Common myeloid progenitor, CD34-positive (primary cell): ENCODE results near the gene PATL1.
"Not testable (repeated sequence)": the region's sequence is repeated elsewhere in the genome, so short reads cannot be mapped to it uniquely, and the experiment has no call there.

Experiments used
- CTCF ChIA-PET: fragments of 350-600 bp; sonication (Branson Sonifier 250); formaldehyde crosslinking; loops from one replicate; lab custom pipeline; 2021; ENCODE audit warnings: antibody characterized with exemption; lab: Charles Lee
- POLR2A ChIA-PET: fragments of 350-600 bp; sonication (Branson Sonifier 250); formaldehyde crosslinking; loops from one replicate; lab custom pipeline; 2021; ENCODE audit warnings: antibody characterized with exemption; lab: Charles Lee
- DNase-seq, 3 donors: peaks; one replicate each; pipeline versions ENCODE4 v3.0.0 to v3.0.0-alpha.2; 2013
- H3K27ac ChIP-seq, 2 experiments: 1 replicate in 1 of 2; 2 replicates in 1 of 2; pipeline ENCODE4 v1.7.0; 2013; ENCODE audit warnings: inconsistent platforms in 2 of 2, low read length in 2 of 2, mild to moderate bottlenecking in 2 of 2, low read depth in 1 of 2, moderate library complexity in 1 of 2; ENCODE audit not compliant: severe bottlenecking in 2 of 2, insufficient read depth in 1 of 2, poor library complexity in 1 of 2
- H3K27me3 ChIP-seq, 5 experiments: replicated peaks in 2 of 5; 1 replicate in 3 of 5; 2 replicates in 2 of 5; pipeline versions ENCODE4 v1.6.1 to v1.7.0; 2013; ENCODE audit warnings: low read length in 4 of 5, mild to moderate bottlenecking in 2 of 5, moderate library complexity in 2 of 5, inconsistent platforms in 1 of 5; ENCODE audit not compliant: insufficient read depth in 5 of 5, control insufficient read depth in 4 of 5
- H3K36me3 ChIP-seq, 4 experiments: 1 replicate in 2 of 4; 2 replicates in 2 of 4; pipeline versions ENCODE4 v1.6.1 to v1.7.0; 2013; ENCODE audit warnings: low read length in 3 of 4, control low read depth in 1 of 4, mild to moderate bottlenecking in 1 of 4; ENCODE audit not compliant: control insufficient read depth in 4 of 4, insufficient read depth in 4 of 4
- H3K4me1 ChIP-seq, 4 experiments: 1 replicate in 3 of 4; 2 replicates in 1 of 4; pipeline versions ENCODE4 v1.6.1 to v1.7.1; 2013; ENCODE audit warnings: low read length in 3 of 4, mild to moderate bottlenecking in 3 of 4, control low read depth in 1 of 4, inconsistent platforms in 1 of 4, moderate library complexity in 1 of 4; ENCODE audit not compliant: control insufficient read depth in 4 of 4, insufficient read depth in 4 of 4; ENCODE audit errors: control extremely low read depth in 1 of 4
- H3K4me3 ChIP-seq, 7 experiments: 1 replicate in 4 of 7; 2 replicates in 3 of 7; pipeline versions ENCODE4 v1.5.1 to v1.7.0; 2013; ENCODE audit warnings: mild to moderate bottlenecking in 7 of 7, low read length in 6 of 7, moderate library complexity in 6 of 7, inconsistent platforms in 2 of 7, low read depth in 2 of 7, control low read depth in 1 of 7; ENCODE audit not compliant: insufficient read depth in 4 of 7, control insufficient read depth in 1 of 7; ENCODE audit errors: extremely low read depth in 1 of 7
- H3K9me3 ChIP-seq, 5 experiments: 1 replicate in 4 of 5; 2 replicates in 1 of 5; pipeline versions ENCODE4 v1.6.1 to v1.7.1; 2013; ENCODE audit warnings: low read length in 4 of 5, mild to moderate bottlenecking in 2 of 5, inconsistent platforms in 1 of 5, low read depth in 1 of 5, moderate library complexity in 1 of 5; ENCODE audit not compliant: control insufficient read depth in 4 of 5, insufficient read depth in 2 of 5; ENCODE audit errors: control extremely low read depth in 1 of 5
- WGBS: methylation state at CpG from one replicate; pipeline ENCODE4 v1.1.5; 2013; ENCODE audit not compliant: insufficient coverage; 5-methylcytosine and 5-hydroxymethylcytosine counted together

PATL1 gene

DNA sequence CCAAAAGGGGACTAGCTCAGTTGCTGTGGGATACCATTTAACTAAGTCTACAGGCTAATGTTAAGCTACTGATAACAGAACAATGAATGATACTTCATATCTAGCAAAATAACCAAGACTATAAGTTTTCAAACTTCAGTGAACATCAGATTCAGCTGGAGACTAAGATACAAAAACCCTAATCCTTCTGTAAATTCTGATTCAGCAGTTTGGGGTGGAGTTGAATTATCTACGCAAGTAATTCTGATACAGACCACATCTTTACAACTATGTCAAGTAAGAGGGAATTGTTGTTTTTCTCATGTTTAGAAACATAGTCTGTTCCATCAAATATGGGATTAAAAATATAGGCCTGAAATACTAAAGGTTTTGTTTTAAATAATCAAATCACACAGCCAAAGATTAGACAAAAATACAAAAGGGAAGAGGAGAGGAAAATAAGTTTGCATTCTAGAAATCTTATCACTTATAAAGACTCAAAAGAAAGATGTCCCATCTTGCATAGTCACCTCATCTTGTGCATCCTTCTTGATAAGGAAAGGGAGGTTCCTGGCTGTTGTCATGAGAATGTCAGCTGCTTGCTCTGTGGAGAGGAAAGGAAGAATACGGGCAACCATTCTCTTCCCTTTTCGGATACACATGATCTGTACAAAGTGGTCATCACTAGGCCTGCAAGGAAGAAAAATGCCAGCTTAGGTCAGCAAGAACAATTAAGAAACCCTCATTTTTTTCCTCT, 21.4 kb downstream of the PATL1 start:
- Histone ChIP-seq H3K9me3 (no peaks in the 10 kb centered on the region), H3K4me3 (no peak overlapping the region), H3K36me3 (peaks cover 28 to 84% (median 61%) of the 10 kb centered on the region in 4 experiments), H3K27ac (no peak overlapping the region), H3K27me3 (no peaks in the 10 kb centered on the region), H3K4me1 (no peaks in the 10 kb centered on the region)
- DNase-seq, result peak in 1 of 3 donors; percentile 19
- no CpG with 5 or more reads among the region's 3 CpGs for WGBS
- ChIA-PET POLR2A (interaction anchor here (0.6 kb wide), 1 partner anchor 42 kb away, joined by 3 read pairs; no protein-coding TSS in a partner anchor), CTCF (interaction anchor here (1.0 kb wide), 1 partner anchor 55 kb away, joined by 3 read pairs; no protein-coding TSS in a partner anchor)

DNA sequence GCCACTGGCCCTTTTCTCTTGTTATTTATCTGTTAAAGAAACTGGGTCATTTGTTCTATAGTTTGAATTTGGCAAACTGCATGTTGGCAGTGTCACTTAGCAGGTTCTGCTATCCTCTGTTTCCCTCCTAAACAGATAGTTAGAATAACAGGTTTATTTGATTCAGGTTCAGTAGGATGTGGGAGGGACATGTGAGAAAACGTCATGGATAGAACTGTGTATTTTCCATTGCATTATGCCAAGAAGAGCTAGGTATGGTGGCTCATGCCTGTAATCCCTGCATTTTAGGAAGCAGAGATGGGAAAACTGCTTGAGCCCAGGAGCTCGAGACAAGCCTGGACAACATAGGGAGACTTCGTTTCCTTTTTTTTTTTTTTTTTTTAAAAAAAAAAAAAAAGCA, 24.3 kb downstream of the PATL1 start:
- H3K36me3 ChIP-seq, result peaks cover 23 to 81% (median 60%) of the 10 kb centered on the region in 4 experiments
- no peaks in the 10 kb centered on the region for H3K27me3 ChIP-seq
- H3K4me1 ChIP-seq, result no peaks in the 10 kb centered on the region
- DNase-seq, result no peak
- H3K9me3 ChIP-seq, result no peaks in the 10 kb centered on the region
- H3K4me3 ChIP-seq, result no peak overlapping the region
- POLR2A ChIA-PET, result no interaction called here
- CTCF ChIA-PET, result no interaction called here
- 100% methylated on average over 1 of the region's 3 CpGs for WGBS
- H3K27ac ChIP-seq, result no peak overlapping the region

DNA sequence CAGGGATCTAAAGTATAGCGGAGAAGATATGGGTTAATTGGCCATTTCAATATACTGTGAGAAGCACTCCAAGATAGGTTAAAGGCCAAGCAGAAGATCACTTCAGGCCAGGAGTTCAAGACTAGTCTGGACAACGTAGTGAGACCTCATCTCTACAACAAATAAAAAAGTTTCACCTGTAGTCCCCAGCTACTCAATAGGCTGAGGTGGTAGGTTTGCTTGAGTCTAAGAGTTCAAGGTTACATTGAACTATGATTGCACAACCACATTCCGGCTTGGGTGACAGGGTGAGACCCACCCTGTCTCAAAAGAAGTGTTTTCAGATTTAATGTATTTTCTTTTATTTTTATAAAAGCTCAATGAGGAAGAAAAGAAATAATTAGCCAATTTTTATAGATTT, 25.4 kb downstream of the PATL1 start:
- CTCF ChIA-PET, result interaction anchor here (1.1 to 1.7 kb wide), 3 partner anchors 10 to 50 kb away, joined by 3 to 4 read pairs (median 3); no protein-coding TSS in a partner anchor
- no peak for DNase-seq
- H3K9me3 ChIP-seq, result no peaks in the 10 kb centered on the region
- H3K27me3 ChIP-seq, result no peaks in the 10 kb centered on the region
- 100% methylated on average over 1 of the region's 3 CpGs for WGBS
- peaks cover 26 to 82% (median 64%) of the 10 kb centered on the region in 4 experiments for H3K36me3 ChIP-seq
- no peak overlapping the region for H3K27ac ChIP-seq
- no peaks in the 10 kb centered on the region for H3K4me1 ChIP-seq
- no peak overlapping the region for H3K4me3 ChIP-seq
- POLR2A ChIA-PET, result no interaction called here

DNA sequence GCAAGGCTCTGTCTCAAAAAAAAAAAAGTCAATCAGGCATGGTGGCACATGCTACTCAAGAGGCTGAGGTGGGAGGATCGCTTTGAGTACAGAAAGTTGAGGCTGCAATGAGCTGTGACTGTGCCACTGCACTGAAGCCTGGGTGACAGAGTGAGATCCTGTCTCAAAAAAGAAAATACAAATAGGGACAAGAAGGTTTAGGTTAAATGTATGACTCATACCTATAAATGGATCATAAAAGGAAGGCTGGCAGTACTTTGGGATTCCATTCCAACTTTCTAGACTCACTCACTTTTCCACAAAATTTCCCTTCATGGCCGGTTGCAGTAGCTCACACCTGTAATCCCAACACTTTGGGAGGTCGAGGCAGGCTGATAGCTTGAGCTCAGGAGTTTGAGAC, 27.7 kb downstream of the PATL1 start:
- no peaks in the 10 kb centered on the region for H3K9me3 ChIP-seq
- H3K27me3 ChIP-seq, result no peaks in the 10 kb centered on the region
- no peak overlapping the region for H3K27ac ChIP-seq
- 100% methylated on average over 3 of the region's 3 CpGs for WGBS
- ChIA-PET CTCF (no interaction called here), POLR2A (interaction anchor here (0.6 kb wide), 1 partner anchor 205 kb away, joined by 4 read pairs; the partner anchor contains the start of gene OR5A1)
- H3K36me3 ChIP-seq, result peaks cover 27 to 80% (median 64%) of the 10 kb centered on the region in 4 experiments
- no peak overlapping the region for H3K4me3 ChIP-seq
- no peak for DNase-seq
- no peaks in the 10 kb centered on the region for H3K4me1 ChIP-seq

DNA sequence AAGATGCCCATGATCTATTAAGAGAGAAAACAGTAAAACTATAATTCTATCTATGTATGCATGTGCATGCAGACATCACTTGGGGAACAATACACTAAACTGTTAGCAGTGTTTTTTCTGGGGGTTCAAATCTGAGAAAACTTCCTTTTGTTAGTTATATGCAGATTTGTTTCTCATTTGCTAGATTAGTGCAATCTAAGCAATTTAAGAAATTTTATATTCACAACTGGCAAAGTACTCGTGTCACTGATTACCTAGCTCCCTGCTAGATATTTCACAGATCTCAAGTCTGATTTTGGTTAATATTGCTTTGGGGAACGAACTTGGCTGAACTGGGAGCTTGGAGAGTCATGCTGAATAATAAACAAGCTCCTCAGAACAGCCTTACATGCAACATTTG, 38.3 kb downstream of the PATL1 start:
- H3K27ac ChIP-seq, result no peak overlapping the region
- H3K4me3 ChIP-seq, result no peak overlapping the region
- CTCF ChIA-PET, result interaction anchor here (1.4 to 1.5 kb wide), 2 partner anchors 13 to 30 kb away, joined by 4 read pairs; no protein-coding TSS in a partner anchor
- H3K4me1 ChIP-seq, result no peaks in the 10 kb centered on the region
- no peak for DNase-seq
- no peaks in the 10 kb centered on the region for H3K9me3 ChIP-seq
- POLR2A ChIA-PET, result no interaction called here
- no peaks in the 10 kb centered on the region for H3K27me3 ChIP-seq
- no CpG with 5 or more reads among the region's 2 CpGs for WGBS
- peaks cover 0 to 5% (median 1%) of the 10 kb centered on the region in 4 experiments for H3K36me3 ChIP-seq

DNA sequence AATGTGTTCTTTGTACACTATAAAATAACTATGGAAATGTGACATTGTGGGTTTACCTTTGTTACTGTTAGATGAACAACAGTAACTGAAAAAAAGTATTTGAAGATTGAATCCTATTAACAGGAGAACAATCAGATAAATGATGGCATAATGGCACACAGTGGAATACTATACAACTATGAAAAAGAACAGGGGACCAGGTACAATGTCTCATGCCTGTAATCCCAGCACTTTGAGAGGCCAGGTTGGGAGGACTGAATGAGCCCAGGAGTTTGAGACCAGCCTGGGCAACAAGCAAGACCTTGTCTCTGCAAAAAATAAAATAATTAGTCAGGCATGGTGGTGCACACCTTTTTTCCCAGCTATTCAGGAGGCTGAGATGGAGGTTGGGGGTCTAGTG, 38.8 kb downstream of the PATL1 start:
- H3K4me1 ChIP-seq, result no peaks in the 10 kb centered on the region
- peaks cover 0 to under 1% (median 0%) of the 10 kb centered on the region in 4 experiments for H3K36me3 ChIP-seq
- H3K9me3 ChIP-seq, result no peaks in the 10 kb centered on the region
- DNase-seq, result no peak
- no peaks in the 10 kb centered on the region for H3K27me3 ChIP-seq
- ChIA-PET POLR2A (no interaction called here), CTCF (interaction anchor here (1.4 to 1.5 kb wide), 2 partner anchors 12 to 31 kb away, joined by 4 read pairs; no protein-coding TSS in a partner anchor)
- H3K4me3 ChIP-seq, result no peak overlapping the region
- no peak overlapping the region for H3K27ac ChIP-seq

DNA sequence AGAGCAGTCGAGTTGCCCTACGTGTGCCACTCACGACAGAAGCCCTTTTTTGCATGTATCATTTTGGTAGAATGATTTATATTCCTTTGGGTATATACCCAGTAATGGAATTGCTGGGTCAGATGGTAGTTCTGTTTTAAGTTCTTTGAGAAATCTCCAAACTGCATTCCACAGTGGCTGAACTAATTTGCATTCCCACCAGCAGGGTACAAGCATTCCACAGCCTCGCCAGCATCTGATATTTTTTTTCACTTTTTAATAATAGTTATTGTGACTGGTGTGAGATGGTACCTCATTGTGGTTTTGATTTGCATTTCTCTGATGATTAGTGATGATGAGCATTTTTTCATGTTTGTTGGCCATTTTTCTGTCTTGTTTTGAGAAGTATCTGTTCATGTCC, 41.9 kb downstream of the PATL1 start:
- CTCF ChIA-PET, H3K4me1 ChIP-seq, H3K36me3 ChIP-seq, H3K4me3 ChIP-seq, H3K27ac ChIP-seq, H3K27me3 ChIP-seq, POLR2A ChIA-PET, DNase-seq, H3K9me3 ChIP-seq: not testable (repeated sequence)
- 100% methylated on average over 2 of the region's 4 CpGs for WGBS
